Measurements from ENCODE around the gene PCDHA13. TPM values are rescaled to one million over a fixed set of nuclear protein-coding genes. Genes with fewer than 3 reads are reported as not detected.
A peak's percentile ranks its signal among the peaks of the same experiment; 100 is the strongest.

PCDHA13 gene
- polyA plus RNA-seq, 2 donors, result not detected

DNA sequence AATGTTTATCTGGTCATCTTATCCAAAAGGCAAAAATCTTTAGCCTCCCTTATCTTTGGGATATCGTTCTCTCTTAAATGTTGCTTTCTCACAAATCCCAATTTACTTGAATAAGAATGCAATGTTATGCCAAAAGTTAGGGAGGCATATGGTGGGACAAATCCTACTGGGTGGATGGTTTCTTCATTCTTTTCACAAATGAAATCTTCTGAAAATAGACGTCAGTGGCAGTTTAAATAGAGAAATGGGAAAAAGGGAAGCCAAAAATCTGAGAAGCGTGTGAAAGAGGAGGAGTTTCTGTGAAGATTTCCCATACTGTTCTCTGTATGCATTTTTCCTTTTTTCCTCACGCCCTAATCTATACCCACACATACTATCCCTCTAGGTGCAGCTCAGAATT lies 41.7 kb downstream of the PCDHA13 start:
- no peak overlapping the region for H3K27ac ChIP-seq (ENCODE audit: low read depth in 2 of 2, low read length in 1 of 2)
- peaks cover 0 to 13% of the 10 kb centered on the region in 2 donors for H3K4me1 ChIP-seq (ENCODE audit: control insufficient read depth in 2 of 2, insufficient read depth in 2 of 2, low read length in 1 of 2)
- WGBS, 2 donors, result 55 to 67% methylated on average over 4 of the region's 4 CpGs
- H3K36me3 ChIP-seq (ENCODE audit: control insufficient read depth in 2 of 2, insufficient read depth in 2 of 2, low read length in 1 of 2), result no peaks in the 10 kb centered on the region
- peaks cover 2 to 13% of the 10 kb centered on the region in 2 donors for H3K9me3 ChIP-seq (ENCODE audit: control insufficient read depth in 2 of 2, insufficient read depth in 1 of 2, low read depth in 1 of 2, low read length in 1 of 2)
- H3K27me3 ChIP-seq (ENCODE audit: control insufficient read depth in 1 of 2, insufficient read depth in 2 of 2, low read length in 2 of 2), result peaks cover 0 to 6% of the 10 kb centered on the region in 2 donors
- H3K4me3 ChIP-seq (ENCODE audit: low read depth in 1 of 2, low read length in 2 of 2), result no peak overlapping the region

DNA sequence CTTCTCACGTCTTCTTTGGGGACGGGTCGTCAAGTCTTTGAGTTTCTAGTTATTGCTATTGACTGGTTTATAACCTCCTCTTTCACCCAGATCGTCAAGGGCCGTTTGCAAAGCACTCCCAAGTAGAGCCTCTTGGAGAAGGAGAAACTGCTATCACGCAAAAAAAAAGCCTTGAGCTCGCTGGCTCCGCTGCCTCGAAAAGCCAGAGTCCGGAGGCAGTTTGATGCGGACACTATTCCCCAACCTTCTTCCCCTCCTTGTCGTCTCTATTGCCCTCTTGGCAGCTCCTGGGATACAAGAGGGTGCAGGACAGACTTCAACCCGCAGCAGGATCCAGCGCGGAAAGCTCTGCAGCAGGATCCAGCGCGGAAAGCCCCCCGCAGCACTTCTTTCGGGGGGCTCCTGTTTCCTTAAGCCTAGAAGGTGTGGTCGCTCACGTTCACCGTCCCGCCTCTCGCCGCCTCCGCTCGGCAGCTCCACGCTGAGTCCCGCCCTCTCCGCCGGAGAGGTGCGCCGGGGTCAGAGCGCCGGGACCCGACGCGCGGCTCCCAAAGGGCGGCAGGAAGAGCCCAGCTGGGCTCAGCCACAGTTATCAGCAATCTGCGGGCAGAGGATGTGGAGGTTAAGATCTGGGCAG lies 44.0 kb downstream of the PCDHA13 start, which contains the start of gene PCDHAC1:
PCDHAC1 (plus strand) TSS at position 494 of the 637 bp plus-strand sequence. CDS start 594 bp downstream, outside the sequence.
- Histone ChIP-seq H3K27ac (ENCODE audit: low read depth in 2 of 2, low read length in 1 of 2) (no peak within 1 kb of the TSS), H3K4me3 (ENCODE audit: low read depth in 1 of 2, low read length in 2 of 2) (peak within 1 kb of the TSS; percentile 36 to 41), H3K9me3 (ENCODE audit: control insufficient read depth in 2 of 2, insufficient read depth in 1 of 2, low read depth in 1 of 2, low read length in 1 of 2) (peaks cover 2 to 13% of the 10 kb centered on the region in 2 donors), H3K36me3 (ENCODE audit: control insufficient read depth in 2 of 2, insufficient read depth in 2 of 2, low read length in 1 of 2) (no peaks in the 10 kb centered on the region), H3K4me1 (ENCODE audit: control insufficient read depth in 2 of 2, insufficient read depth in 2 of 2, low read length in 1 of 2) (peaks cover 0 to 13% of the 10 kb centered on the region in 2 donors), H3K27me3 (ENCODE audit: control insufficient read depth in 1 of 2, insufficient read depth in 2 of 2, low read length in 2 of 2) (peaks cover 0 to 6% of the 10 kb centered on the region in 2 donors)
- 5 to 7% methylated on average over 41 of the region's 41 CpGs for WGBS, 2 donors

GRCh38 chr5:140926443-140927227 lies 44.7 kb downstream of the PCDHA13 start:
- 4 to 5% methylated on average over 71 to 74 of the region's 74 CpGs for WGBS, 2 donors
- H3K4me1 ChIP-seq (ENCODE audit: control insufficient read depth in 2 of 2, insufficient read depth in 2 of 2, low read length in 1 of 2), result peaks cover 0 to 13% of the 10 kb centered on the region in 2 donors
- no peaks in the 10 kb centered on the region for H3K36me3 ChIP-seq (ENCODE audit: control insufficient read depth in 2 of 2, insufficient read depth in 2 of 2, low read length in 1 of 2)
- H3K9me3 ChIP-seq (ENCODE audit: control insufficient read depth in 2 of 2, insufficient read depth in 1 of 2, low read depth in 1 of 2, low read length in 1 of 2), result peaks cover 2 to 13% of the 10 kb centered on the region in 2 donors
- H3K27ac ChIP-seq (ENCODE audit: low read depth in 2 of 2, low read length in 1 of 2), result no peak overlapping the region
- peak overlapping the region; percentile 36 to 41 for H3K4me3 ChIP-seq (ENCODE audit: low read depth in 1 of 2, low read length in 2 of 2)
- peaks cover 0 to 6% of the 10 kb centered on the region in 2 donors for H3K27me3 ChIP-seq (ENCODE audit: control insufficient read depth in 1 of 2, insufficient read depth in 2 of 2, low read length in 2 of 2)

DNA sequence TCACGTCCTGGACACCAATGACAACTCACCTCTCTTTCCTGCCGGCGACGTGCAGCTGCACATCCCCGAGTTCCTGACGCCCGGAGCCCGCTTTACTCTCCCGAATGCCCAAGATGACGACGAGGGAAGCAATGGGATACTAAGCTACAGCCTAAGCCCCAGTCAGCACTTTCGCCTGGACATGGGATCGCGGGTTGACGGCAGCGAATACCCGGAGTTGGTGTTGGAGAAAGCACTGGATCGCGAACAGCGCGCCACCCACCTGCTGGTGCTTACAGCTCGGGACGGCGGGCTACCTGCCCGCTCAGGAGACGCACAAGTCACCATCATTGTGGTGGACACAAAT lies 45.3 kb downstream of the PCDHA13 start:
- H3K4me1 ChIP-seq (ENCODE audit: control insufficient read depth in 2 of 2, insufficient read depth in 2 of 2, low read length in 1 of 2), result peaks cover 0 to 13% of the 10 kb centered on the region in 2 donors
- H3K27ac ChIP-seq (ENCODE audit: low read depth in 2 of 2, low read length in 1 of 2), result no peak overlapping the region
- H3K9me3 ChIP-seq (ENCODE audit: control insufficient read depth in 2 of 2, insufficient read depth in 1 of 2, low read depth in 1 of 2, low read length in 1 of 2), result peaks cover 2 to 13% of the 10 kb centered on the region in 2 donors
- H3K4me3 ChIP-seq (ENCODE audit: low read depth in 1 of 2, low read length in 2 of 2), result peak overlapping the region; percentile 36 to 41
- no peaks in the 10 kb centered on the region for H3K36me3 ChIP-seq (ENCODE audit: control insufficient read depth in 2 of 2, insufficient read depth in 2 of 2, low read length in 1 of 2)
- WGBS, 2 donors, result 10 to 15% methylated on average over 26 of the region's 26 CpGs
- peaks cover 0 to 6% of the 10 kb centered on the region in 2 donors for H3K27me3 ChIP-seq (ENCODE audit: control insufficient read depth in 1 of 2, insufficient read depth in 2 of 2, low read length in 2 of 2)

Other genes starting within 250 kb of the PCDHA13 start
- 10 to 100 TPM in 1 of 2 donors, 1 to 10 TPM in 1; 7.4 to 14.3 TPM for gene CD14, start 248.9 kb upstream of the PCDHA13 start, polyA plus RNA-seq
- gene TMCO6, start 242.7 kb upstream of the PCDHA13 start, polyA plus RNA-seq, result 10 to 100 TPM; 15.7 to 16.7 TPM
- gene NDUFA2, start 234.5 kb upstream of the PCDHA13 start, polyA plus RNA-seq, result 100 to 1,000 TPM; 130 to 183 TPM
- 10 to 100 TPM; 56.5 to 83.5 TPM for gene IK, start 234.3 kb upstream of the PCDHA13 start, polyA plus RNA-seq
- gene WDR55, start 217.2 kb upstream of the PCDHA13 start, polyA plus RNA-seq, result 10 to 100 TPM; 17.3 to 19.2 TPM
- gene DND1, start 208.5 kb upstream of the PCDHA13 start, polyA plus RNA-seq, result 1 to 10 TPM in 1 of 2 donors, under 1 TPM in 1; 0.76 to 1.9 TPM
- 10 to 100 TPM; 47.7 to 55.5 TPM for gene HARS1, start 190.8 kb upstream of the PCDHA13 start, polyA plus RNA-seq
- gene HARS2, start 190.7 kb upstream of the PCDHA13 start, polyA plus RNA-seq, result 10 to 100 TPM; 13.9 to 17.6 TPM
- 10 to 100 TPM; 35.8 to 61.6 TPM for gene ZMAT2, start 181.7 kb upstream of the PCDHA13 start, polyA plus RNA-seq
- gene PCDHA1, start 96.0 kb upstream of the PCDHA13 start, polyA plus RNA-seq, result under 1 TPM in 1 of 2 donors, not detected in 1; 0.02 TPM
- gene PCDHA2, start 87.3 kb upstream of the PCDHA13 start, polyA plus RNA-seq, result not detected
- under 1 TPM in 1 of 2 donors, not detected in 1; 0.04 TPM for gene PCDHA3, start 81.1 kb upstream of the PCDHA13 start, polyA plus RNA-seq
- gene PCDHA4, start 75.1 kb upstream of the PCDHA13 start, polyA plus RNA-seq, result under 1 TPM; 0.02 to 0.05 TPM
- gene PCDHA5, start 60.5 kb upstream of the PCDHA13 start, polyA plus RNA-seq, result under 1 TPM in 1 of 2 donors, not detected in 1; 0.04 TPM
- under 1 TPM in 1 of 2 donors, not detected in 1; 0.02 TPM for gene PCDHA6, start 54.2 kb upstream of the PCDHA13 start, polyA plus RNA-seq
- gene PCDHA7, start 47.9 kb upstream of the PCDHA13 start, polyA plus RNA-seq, result under 1 TPM; 0.01 to 0.02 TPM
- under 1 TPM in 1 of 2 donors, not detected in 1; 0.01 TPM for gene PCDHA8, start 40.9 kb upstream of the PCDHA13 start, polyA plus RNA-seq
- gene PCDHA9, start 33.7 kb upstream of the PCDHA13 start, polyA plus RNA-seq, result under 1 TPM in 1 of 2 donors, not detected in 1; 0.02 TPM
- gene PCDHA10, start 26.2 kb upstream of the PCDHA13 start, polyA plus RNA-seq, result under 1 TPM; under 0.01 to 0.02 TPM
- under 1 TPM in 1 of 2 donors, not detected in 1; under 0.01 TPM for gene PCDHA11, start 13.2 kb upstream of the PCDHA13 start, polyA plus RNA-seq
- under 1 TPM; 0.01 to 0.04 TPM for gene PCDHA12, start 6.8 kb upstream of the PCDHA13 start, polyA plus RNA-seq
- under 1 TPM in 1 of 2 donors, not detected in 1; 0.01 TPM for gene PCDHAC1, start 44.2 kb downstream of the PCDHA13 start, polyA plus RNA-seq
- gene PCDHAC2, start 84.4 kb downstream of the PCDHA13 start, polyA plus RNA-seq, result under 1 TPM; 0.02 to 0.06 TPM
- not detected for gene PCDHB1, start 169.2 kb downstream of the PCDHA13 start, polyA plus RNA-seq
- under 1 TPM; 0.31 to 0.33 TPM for gene PCDHB2, start 212.5 kb downstream of the PCDHA13 start, polyA plus RNA-seq
- under 1 TPM; 0.10 to 0.14 TPM for gene PCDHB3, start 218.3 kb downstream of the PCDHA13 start, polyA plus RNA-seq
- gene PCDHB4, start 239.7 kb downstream of the PCDHA13 start, polyA plus RNA-seq, result under 1 TPM; 0.20 to 0.36 TPM

Measured in esophagus (tissue), 2 donors.